ENCODE results near the gene IGFBP3.

DNA sequence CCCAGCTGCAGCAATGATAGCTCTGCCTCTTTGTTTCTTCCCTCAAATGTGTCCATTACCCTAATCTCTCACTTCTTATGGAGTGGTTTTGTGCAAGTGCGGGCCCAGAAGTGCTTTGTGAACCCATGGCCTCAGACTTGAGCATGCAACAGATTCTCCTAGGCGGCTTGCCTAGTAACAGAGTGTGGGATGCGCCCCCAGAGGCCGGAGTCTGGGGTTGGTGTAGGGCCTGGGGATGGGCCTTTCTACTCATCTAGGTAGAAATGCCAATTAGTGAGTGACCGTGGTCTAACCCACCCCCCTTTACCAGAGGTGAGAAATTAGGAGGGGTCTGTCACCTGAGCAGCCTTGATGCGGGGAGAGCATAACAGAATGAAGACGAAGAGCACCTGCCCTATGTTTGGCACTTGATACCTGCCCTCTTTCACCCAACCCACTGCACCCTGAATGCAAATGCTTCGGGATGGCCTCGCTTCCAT is 39.8 kb downstream of the IGFBP3 start:
- TF ChIP-seq, protein P1, sequence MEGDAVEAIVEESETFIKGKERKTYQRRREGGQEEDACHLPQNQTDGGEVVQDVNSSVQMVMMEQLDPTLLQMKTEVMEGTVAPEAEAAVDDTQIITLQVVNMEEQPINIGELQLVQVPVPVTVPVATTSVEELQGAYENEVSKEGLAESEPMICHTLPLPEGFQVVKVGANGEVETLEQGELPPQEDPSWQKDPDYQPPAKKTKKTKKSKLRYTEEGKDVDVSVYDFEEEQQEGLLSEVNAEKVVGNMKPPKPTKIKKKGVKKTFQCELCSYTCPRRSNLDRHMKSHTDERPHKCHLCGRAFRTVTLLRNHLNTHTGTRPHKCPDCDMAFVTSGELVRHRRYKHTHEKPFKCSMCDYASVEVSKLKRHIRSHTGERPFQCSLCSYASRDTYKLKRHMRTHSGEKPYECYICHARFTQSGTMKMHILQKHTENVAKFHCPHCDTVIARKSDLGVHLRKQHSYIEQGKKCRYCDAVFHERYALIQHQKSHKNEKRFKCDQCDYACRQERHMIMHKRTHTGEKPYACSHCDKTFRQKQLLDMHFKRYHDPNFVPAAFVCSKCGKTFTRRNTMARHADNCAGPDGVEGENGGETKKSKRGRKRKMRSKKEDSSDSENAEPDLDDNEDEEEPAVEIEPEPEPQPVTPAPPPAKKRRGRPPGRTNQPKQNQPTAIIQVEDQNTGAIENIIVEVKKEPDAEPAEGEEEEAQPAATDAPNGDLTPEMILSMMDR (IDR thresholded peaks at IDR 0.05): no peak
- no peak for TF ChIP-seq POLR2A (IDR thresholded peaks at IDR 0.05)

Data from right lobe of liver (tissue), 4 donors.